HG02884 (cell line): ENCODE results near the gene TWIST1.

ENCODE experiments used
- ATAC-seq: cut with Tn5 transposase; IDR thresholded peaks from one replicate; pipeline ENCODE4 v1.9.1; 2021; ENCODE audit warnings: mild to moderate bottlenecking, moderate library complexity; ENCODE audit not compliant: unreplicated experiment

The TWIST1 gene

DNA sequence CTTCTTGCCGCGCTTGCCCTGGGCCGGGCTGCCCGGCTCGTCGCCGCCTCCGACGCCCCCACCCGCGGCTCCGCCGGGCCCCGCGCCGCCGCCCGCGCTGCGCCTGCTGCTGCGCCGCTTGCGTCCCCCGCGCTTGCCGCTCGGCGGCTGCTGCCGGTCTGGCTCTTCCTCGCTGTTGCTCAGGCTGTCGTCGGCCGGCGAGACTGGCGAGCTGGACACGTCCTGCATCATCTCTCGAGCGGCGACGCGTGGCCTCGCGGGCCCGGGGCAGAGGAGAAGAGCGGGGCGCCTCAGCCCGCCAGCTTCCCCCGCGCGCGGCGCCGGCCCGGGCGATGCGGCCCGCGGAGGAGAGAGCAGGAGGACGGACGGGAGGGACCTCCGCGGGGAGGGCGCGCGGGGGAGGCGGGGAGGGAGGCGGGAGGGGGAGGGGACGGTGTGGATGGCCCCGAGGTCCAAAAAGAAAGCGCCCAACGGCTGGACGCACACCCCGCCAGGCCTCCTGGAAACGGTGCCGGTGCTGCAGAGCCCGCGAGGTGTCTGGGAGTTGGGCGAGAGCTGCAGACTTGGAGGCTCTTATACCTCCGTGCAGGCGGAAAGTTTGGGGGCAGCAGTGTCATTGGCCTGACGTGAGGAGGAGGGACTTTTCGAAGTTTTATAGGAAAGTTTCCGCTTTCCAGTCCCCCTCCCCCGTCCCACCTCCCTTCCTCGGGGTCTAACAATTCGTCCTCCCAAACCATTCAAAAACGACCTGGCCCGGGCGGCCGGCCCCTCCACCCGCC, at the start of gene TWIST1:
Gene TWIST1, minus strand, starts transcription at position 546 of the 779 bp plus-strand sequence. Its CDS starts 315 bp downstream, at position 231.
- no peak for ATAC-seq

DNA sequence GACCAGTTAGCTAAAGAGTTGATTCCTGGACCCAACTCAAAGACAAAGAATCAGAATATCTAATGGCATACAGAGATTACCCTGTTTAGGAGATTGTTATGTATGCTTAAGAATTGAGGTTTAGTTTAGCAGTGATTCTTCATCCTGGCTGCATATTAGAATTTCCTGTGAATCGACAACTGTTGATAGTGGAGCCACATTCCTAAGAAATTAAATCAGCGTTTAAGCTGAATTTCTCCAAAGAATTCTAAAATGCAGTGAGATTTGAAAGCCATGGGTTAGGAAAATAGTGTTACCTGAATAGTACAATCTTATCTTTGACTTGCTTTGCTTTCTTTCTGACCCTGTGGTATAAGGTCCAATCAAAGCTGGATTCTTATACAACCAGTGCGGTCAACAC, 44.2 kb upstream of the TWIST1 start:
- no peak for ATAC-seq

DNA sequence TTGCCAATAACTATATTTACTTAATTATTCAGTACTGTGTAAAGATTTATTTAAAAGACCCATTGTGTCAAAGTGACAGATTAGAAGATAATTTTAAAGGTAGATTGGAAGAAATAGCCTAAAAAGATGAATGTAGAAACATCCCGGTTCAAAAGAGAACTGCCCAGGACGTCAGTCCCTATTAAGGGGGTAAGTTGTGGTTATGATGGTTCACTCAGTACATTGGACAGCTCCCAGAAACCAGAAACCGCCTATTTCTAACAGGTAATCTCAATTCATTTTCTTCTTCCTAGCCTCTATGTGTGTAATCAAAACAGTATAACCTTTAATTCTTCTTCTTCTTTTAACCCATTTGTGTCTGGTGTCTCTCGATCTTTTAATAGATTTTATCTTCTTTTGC, 29.3 kb upstream of the TWIST1 start:
- no peak for ATAC-seq

DNA sequence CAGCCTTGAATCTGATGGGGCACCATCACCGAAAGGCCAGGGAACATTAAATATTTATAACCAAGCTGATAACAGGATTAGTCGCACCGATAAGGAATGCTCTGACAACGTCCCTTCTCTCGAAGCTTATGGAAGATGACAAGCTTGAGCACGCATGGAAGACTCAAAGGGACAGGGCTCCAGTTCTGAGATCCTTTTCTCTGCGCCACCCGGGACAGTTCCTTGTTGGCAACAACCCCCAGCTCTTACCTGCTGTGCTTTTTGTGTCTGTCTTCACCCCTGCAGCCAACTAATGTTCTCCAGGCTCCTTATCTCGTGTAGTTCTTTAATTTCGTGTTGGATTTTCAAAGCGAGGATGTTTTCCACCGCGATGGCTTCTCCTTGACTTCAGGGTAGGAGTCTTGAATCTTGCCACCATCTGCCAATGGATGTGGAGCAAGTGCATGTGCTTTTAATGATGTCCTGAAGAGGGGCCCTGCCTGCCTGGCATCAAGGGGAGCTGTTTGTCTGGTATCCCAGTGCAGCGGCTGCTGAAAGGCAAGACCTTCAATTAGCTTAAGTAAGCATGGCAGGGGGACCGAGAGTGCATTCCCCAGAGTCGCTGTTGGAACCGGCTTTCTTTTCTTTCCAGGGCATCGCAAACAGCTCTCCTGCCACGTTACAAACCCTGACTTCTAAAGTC, 28.1 kb upstream of the TWIST1 start:
- ATAC-seq, result no peak

DNA sequence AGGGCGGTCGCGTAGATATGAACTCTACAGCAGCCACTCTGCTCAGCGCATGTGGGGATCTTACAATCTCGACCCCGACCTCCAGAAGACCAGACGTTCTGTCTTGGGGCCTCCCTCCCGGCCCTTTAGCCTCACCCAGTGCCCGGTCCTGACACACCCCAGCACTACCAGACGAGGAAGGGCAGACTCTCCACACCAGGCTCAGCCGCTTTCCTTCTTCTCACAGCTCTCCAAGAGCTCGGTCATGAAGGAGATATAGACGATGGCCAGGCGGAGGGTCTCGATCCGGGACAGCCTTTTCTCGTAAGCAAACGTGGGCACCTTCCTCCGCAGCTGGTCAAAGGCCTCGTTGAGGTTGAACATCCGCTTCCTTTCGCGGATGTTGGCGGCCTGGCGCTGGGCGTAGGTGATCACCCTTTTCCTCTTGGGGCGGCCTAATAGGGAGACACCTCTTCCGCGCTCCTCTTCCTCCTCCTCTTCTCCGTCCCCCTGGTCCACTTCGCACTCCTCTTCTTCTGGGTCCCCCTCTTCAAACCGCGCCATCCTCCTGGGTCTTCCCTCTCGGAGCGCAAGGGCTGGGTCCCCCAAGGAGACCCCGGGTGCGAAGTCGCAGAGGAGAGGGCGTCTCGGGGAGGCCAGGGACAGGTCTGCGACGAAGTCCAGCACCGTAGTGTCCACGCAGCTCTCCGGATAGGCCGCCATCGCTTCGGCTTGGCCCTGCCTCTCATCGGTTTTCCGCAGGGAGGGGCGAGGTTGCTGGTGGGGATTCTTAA, 27.4 kb upstream of the TWIST1 start, which contains the start of gene FERD3L:
Gene FERD3L, minus strand, starts transcription at position 761 of the 773 bp plus-strand sequence. Its CDS starts 59 bp downstream, at position 702.
- no peak for ATAC-seq

DNA sequence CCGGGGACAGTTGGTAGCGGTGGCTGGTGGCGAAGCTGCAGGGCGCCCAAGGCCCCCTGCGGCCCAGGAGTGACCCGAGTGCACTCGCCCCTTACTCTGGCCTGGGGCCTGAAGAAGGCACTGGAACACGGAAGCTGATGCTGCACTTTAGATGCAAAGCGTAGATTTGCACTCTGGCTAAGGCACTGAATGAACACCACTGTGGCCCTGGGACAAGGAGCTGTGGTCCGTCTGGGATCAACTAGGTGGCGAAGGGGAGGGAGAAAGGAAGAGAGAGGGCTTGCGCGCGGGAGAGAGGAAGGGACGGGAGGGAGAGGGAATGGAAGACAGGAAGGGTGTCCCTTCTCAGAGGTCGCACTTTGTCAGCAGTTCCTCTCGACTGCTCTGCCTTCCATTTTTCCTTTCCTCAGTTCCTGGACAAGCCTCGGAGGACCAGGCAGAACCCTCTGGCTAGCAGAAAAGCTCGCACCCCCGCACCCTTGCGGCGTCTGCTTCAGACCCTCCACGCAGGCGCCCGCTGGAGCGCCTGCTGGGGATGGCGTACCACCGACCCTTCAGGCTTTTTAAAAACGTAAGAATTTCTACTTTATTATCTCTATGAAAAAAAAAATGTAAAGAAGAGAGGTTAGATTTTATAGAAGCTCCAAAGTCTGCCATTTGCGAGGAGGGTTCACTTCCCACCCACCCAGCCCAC, 26.6 kb upstream of the TWIST1 start:
- no peak for ATAC-seq

DNA sequence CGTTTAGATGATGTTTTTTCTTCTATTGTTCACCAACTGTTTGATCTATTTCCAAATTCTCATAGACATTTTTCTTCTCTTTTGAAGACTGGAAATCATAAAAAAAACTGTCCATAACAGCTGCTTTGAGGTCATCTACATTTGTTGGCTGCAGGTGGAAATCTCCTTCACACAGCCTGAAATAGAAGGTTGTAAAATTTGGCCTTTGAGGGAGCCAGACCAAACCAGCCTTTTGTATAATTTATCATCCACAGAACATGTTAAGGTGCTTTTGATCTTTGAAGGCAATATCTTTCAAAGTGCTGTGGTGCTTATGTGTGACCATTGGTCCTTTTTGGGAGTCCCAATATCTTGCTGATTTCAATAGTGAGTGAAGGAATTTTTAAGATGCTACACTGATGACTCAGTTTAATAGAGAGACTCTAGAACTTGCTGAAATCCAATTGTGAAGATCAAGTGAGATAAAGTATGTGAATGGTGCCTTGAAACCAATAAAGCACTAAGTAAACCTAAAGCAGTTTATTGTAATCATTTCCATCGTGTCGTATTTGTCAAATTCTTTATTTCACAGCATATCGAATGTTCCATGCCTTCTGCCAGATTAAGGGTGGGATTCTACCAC, 22.4 kb upstream of the TWIST1 start:
- ATAC-seq, result no peak

DNA sequence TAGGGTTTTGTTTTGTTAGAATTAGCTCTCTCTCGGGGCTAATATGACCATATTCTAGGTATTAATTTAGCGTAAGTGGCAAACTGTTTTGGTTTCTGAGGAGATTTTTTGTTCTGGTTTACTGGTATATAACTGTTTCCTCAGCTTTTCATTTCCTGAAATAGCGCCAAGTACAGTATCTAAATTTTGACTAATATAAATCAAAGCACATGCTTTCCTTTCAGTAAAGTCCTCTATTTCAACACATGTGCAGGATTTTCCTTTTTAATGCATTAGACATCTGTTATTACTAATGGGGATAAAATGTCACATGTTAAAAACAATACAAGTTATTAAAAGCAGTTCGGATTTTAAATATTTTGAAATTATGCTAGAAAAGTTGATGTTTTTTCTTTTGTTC, 16.4 kb upstream of the TWIST1 start:
- ATAC-seq, result no peak

DNA sequence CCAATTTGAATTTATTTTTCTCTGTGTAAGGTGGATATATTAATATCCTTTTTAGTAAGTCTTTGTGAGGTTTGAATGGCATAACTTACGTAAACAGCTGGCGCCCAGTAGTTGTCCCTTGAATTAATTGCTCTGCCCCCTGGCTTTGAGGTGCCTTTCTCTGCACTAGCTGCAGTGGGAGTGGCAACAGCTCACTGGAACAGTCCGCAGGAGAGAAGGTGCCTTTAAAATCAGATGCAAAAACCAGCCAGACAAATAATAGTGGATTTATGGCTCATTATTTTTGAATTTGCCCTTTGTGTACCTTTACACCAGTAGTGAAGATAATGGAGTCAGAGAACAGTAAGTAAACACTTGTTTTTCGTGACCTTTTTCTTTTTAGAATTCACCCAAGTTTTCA, 16.0 kb upstream of the TWIST1 start:
- ATAC-seq, result no peak

DNA sequence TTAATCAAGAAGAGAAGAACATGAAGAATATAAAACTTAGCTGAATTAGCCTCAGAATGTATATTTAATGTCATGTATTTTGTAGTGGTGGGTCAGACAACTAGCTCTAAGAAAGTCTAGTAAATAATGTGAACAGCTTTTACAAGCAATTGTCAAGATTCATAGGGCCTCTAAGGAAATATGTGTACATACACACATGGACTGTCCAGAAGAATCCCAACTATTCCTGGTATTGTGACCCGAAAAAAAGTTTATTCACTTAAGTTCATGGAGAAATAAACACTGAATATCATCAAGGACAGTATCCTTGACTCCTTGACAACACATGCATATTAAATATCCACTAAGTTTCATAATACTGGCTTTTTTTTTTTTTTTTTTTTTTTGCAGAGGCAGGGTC, 11.4 kb upstream of the TWIST1 start:
- no peak for ATAC-seq

DNA sequence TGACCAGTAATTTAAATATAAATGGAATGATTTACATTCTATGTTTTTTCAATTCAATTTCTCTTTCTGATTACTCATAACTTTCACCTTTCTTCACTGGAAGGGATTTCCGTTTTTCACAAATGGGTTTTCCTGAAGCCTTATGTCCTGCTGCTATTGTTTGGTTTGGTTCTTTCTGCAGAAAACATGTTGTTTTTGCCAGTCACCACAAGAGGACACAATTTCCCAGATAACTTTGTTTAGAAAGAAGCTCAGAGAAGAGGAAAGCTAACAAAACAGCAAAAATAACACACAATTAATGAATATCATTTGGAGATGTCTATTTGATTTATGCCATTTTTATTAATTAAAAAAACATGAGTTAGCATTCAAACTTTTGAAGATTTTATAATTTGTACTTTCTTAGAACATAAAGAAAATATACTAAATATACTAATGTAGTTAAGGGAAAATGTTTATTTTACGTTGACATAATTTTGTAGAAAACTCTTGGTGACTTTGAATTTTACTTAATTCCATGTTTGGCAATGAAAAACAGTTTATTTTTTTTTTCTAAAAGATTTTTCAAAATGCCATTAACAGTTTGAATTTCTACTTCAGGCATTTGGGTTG, 4.6 kb upstream of the TWIST1 start:
- no peak for ATAC-seq

DNA sequence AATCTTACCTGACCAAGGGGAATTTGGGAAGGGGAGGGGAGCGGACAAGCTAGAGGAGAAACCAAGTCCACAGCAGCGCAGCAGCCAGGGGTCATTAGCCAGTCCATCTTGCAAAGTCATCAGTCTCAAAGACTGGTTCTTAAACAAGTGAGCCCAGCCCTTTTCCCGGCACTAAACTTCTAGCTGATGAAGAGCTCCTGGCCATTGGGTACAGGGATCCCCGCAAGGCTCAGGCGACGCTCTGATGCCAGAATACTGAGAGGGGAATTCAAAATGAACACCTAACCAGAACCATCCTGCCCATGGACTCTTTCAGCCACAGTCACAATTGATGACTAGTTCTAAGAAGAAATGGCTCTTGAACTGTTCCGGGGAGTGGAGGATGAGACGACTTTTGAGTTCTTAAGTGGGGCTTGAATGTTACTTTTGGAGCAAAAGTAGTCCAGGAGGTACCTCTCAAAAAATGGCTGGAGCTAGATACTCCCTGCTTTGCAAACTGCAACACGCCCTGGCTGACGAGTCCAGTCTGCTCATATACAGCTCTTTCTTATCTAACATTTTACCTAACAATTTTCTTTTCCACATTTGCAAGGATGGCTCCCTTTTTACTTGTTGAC, 2.5 kb upstream of the TWIST1 start:
- ATAC-seq, result no peak

DNA sequence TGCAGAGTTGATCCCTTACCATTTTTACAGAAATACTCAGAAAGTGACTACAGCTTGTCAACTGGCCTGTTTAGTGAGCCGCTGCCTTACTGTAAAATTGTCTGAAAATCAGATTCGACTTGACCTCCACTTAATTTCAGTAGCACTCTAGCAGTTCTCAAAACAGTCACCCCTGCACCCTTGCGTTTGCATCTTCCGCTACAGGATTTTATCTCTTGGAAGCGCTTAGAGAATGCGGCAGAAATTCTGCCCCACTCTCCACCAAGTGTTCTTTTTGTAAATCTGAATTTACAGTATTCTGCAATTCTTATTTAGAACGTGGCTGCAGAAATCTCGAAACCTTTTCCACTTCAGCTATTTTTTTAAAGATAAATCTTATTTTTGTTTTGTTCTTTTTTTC, 1.9 kb upstream of the TWIST1 start:
- no peak for ATAC-seq

DNA sequence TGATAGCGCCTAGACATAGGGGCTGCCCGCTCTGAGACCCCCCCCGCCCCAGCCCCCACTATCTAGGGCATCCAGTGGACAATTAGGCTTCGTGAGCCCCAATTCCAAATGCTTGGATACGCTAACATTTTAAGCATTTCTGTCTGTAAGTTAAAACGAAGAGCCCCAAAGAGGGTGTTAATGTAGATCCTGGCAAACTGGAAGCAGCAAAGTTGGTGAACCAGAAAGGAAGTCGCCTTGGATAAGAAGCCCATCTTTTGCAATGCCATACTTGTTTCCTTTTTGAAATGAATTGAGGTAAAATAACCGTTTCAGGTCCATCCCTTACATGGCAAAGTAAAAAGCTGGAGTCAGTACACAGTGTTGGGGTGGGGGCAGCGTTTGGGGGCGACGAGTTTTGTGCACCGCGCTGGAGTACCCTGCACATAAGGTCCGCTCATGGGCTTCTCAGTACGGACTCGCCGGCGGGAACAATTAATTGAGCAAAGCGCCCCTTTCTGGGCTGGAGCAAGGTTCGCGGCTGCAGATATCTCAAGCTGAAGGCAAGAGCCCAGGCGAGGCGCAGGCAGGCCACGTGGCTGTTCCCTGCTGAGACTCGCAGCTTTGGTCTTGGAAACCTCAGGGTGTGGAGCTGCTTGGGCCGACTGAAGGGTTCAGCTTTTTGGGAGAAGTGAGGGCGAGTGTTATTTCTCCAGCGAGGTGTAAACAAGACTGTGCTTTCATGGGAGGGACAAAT, 1.4 kb upstream of the TWIST1 start:
- ATAC-seq, result no peak

DNA sequence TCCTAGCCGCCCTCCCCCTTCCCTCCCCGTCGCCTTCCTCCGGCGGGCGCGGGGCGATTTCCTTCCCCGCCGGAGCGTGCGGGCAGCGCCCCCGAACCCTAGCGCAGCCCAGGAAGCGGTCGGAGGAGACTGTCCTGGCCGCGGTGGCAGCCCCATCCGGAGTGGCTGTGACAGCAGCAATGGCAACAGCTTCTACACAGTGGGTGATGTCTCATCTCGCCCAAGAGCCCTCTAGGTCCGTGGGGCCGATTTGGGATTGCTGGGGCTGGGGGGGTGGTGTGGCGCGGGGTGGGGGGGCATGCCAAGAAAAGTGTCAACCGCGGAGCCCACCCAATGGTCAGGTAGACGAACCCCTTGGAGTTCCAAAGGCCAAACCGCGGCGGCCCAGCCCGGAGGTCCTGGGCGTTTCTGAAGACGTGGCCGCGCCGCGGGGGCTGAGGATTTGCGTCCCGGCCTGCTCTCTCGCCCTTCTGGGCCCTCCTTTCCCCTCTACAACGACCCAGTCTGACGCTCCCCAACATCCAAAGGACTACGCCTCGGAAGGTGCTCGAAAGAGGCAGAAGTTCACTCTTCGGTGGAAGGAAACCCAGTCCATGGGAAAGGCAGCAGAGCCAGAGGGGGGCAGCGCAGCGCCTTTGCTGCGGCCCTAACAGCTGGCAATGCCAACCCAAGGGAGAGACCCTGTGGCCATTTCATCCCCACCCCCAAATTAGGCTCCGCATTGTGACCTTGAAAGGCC, 603 bp upstream of the TWIST1 start:
- no peak for ATAC-seq

DNA sequence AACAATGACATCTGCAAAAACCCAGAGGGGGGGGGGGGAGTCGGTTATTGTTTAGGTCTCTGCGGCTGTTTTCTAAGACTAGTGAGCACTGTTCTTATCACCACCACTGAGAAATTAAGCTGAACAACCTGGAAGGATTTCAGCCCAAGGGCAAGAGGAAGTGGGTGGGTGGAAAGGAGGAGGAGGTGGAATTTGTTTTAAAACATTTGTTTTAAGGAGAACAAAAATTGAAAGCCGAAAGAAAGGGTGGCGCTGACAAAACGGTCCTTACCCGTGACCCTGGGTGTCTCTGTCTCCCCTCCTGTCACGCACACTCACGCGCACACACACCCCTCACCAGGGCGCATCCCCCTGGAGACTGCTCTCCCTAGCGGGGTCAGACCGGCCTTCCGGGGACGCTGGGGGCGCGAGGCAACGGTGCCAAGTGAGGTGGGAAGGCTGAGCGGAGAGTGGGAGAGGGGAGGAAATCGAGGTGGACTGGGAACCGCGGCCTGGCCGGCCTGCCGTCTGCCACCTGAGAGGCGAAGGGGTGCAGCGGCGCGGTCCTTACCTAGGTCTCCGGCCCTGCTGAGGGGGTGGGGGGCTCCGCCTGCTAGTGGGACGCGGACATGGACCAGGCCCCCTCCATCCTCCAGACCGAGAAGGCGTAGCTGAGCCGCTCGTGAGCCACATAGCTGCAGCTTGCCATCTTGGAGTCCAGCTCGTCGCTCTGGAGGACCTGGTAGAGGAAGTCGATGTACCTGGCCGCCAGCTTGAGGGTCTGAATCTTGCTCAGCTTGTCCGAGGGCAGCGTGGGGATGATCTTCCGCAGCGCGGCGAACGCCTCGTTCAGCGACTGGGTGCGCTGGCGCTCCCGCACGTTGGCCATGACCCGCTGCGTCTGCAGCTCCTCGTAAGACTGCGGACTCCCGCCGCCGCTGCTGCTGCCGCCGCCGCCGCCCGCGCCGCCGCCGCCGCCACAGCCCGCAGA, 1.0 kb downstream of the TWIST1 start:
- no peak for ATAC-seq

DNA sequence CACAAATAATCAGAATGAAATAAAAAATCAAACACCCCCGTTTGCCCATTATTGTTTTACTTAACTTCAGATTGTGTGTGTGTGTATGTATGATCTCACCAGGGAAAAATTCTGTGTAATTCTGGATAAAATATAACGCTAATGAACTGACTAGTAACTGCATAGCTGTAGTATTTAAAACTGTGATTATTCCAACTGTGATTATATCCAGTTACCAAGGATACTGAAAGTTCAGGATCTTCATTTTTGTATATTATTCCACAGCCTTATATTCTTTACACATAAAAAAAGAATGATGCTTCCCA, 2.9 kb downstream of the TWIST1 start:
- ATAC-seq, result no peak
